Peyer's patch (tissue), 4 donors: Measurements from ENCODE around the gene ZNFX1.

Experiments used
- CTCF ChIP-seq, 6 experiments: fragments of 450-650 bp in 4 of 6; fragments of 200-600 bp in 2 of 6; sonication (generic) in 1 of 6; IDR thresholded peaks; one replicate each; pipeline ENCODE4 v1.5.1; 2017 to 2019; ENCODE audit warnings: antibody characterized with exemption in 6 of 6, mild to moderate bottlenecking in 3 of 6, moderate library complexity in 1 of 6
- POLR2A ChIP-seq, 2 donors: fragments of 450-650 bp; IDR thresholded peaks; one replicate each; pipeline ENCODE4 v1.5.1; 2017; ENCODE audit warnings: antibody characterized with exemption in 2 of 2, mild to moderate bottlenecking in 2 of 2, moderate library complexity in 2 of 2

- no peak for TF ChIP-seq CTCF (IDR thresholded peaks at IDR 0.05)
- no peak for TF ChIP-seq POLR2A (IDR thresholded peaks at IDR 0.05)
These were observed 29.2 kb upstream of the ZNFX1 start for GRCh38 chr20:49306903-49307620.
